NCI-H1092 (cell line): ENCODE data around the gene EMX1.

Experiments used
- DNase-seq: peaks from one replicate; lab custom pipeline; 2025; lab: John Stamatoyannopoulos, UW

The EMX1 gene

DNA sequence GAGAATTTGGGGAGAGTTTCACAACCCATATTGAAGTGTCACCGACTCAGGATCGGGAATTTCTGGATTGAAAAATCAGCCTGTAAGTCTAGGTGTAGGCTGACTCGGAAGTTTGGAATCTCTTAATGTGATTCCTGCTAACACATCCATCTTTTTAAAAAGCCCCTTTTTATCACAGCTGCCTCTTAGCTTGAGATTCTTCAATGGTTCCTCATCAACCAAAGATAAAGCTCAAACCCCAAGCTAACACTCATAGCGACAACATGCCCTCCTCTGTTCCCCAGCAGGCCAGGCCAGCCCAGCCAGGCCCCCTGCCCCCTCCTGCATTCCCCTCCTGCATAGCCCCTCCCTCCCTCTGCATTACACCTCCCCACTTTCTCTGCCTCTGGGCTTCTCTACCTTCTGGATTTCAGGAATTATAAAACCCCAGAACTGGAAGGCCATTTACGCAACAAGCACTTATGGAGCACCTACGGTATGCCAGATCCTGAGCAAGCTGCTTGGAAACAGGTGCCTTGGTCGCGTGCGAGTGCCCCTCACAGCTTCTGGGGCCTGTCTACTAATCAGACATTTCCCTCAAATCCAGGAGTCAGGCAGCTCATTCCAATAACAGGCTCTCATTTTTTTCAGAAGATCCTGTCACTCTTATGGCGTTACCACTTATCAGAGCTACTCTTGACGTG, 63.4 kb downstream of the EMX1 start:
- DNase-seq = no peak

DNA sequence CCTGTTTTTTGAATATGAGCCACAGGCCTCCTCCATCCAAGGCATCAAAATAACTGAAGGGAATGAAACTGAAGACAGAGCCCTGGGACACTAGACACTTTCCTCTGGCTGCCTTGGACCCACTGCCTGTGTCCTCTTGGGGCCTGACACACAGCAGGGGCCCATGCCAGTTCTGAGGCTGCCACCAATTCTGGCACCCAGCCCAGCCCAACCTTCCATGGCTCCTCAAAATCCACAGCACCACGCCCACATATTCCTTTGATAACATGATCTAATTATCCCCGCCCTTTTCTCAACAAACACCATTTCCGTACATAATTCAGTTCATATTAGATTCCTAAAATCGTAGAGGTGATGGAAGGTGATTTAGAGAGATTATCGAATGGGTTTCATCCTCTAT, 64.2 kb downstream of the EMX1 start:
- DNase-seq = no peak

DNA sequence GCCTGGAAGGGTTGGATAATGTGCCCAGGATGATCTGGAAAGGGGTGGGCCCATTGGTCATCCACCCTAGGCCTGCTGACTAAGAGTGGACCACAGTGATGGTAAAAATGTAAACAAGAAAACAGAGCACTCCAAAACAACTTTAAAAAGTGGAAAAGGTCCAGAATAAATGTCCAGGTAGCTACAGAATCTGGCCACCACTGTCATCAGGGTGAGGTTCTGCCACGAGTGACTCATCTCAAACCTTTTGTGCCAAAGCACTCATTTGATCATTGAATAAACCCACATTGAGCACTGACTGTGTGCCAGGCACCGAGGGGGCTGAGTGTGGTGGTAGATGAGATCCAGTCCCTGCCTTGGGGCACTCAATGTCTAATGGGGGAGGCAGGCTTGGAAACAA, 64.9 kb downstream of the EMX1 start:
- no peak for DNase-seq

DNA sequence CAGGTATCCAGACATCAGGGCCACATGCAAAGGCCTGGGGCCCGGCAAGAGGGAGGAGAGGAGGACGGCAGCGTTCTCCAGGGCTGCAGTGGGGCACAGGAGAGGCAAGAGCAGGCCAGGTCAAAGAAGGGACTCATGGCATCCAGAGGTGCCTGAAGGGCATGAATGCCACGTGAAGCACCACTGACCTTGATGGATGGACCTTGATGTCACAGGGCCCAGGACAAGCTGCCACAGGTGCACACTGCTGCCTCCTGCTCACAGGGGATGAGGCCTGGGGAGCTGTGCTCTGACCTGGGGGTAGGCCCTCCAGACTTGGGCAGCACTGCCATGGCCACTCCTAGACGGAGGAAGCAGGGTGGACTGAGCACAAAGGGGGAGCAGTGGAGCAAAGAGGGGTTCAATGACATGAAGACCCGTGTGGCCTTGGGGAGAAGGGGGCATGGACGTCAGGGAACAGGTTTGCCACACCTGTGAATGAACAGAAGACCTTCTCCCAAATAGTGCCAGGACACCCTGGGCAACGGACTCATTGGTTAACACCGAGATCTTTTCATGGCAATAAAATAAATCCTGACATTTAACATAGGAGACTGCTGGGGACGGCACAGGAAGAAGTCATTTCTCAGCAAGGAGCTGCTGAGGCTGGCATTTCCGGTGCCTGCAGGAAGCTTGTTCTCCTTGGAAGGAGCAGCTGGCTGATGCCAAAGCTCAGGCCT, 65.6 kb downstream of the EMX1 start:
- no peak for DNase-seq

DNA sequence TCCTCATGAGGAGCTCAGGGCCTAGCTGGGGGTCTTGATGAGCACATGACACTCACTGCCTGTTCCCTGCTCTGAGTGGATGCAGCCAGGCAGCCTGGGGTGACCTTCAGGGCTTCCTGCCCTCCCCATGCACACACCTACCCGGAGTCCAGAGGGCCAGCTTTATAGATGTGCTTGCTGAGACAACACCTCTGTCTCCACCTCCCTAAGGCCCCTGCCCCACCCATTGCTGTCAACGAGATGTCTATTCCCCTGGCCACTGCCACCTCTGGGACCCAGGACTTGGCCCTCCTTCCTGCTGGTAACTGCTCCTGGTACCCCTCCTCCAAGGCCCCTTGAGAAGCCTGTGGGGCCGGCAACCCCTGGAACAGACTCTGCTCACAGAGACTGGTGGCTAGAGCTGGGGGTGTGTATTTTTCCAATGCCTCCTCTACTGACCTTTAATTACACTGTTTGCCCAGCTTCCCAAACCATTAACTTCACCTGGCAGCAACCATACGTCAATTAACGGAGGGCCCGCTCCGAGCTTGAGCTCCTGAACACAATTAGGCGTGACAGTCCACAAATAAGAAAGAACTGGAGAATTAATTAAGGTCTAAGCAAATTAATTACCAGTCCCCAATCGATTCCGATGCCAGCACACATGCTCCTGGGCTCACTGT, 66.3 kb downstream of the EMX1 start:
- DNase-seq = no peak

DNA sequence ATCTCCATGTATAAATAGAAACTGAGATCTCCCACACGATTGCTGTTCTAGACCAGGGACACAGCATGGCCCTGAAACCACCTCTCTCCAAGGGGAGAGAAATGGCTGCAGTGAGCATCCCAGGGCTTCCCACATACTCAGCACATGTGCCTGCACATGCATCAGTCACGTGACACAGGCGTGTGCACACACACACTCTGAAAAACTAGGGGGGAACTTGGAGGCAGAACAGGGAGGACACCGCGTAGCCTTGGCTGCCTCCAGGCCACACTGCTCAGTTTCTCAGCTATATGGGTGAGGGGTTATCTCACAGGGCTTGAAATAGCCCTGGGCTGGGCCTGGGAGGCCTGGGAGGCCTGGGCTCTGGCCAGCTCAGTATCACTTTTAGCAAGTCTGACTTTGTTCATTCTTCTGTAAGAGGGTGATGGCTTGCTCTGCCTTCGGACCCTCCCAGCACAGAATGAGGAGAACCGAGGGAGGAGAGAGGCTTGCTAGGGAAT, 66.9 kb downstream of the EMX1 start:
- no peak for DNase-seq
